WTC11 (cell line): ENCODE measurements around the gene RGS5. TPM values are rescaled to one million over a fixed set of nuclear protein-coding genes. Genes with fewer than 3 reads are reported as not detected.

Source experiments
- ATAC-seq: fragments of 200-7000 bp; cut with Tn5 transposase; 2 replicates; pipeline ENCODE4 v1.10.0; 2021; ENCODE audit warnings: mild to moderate bottlenecking, moderate library complexity
- CTCF ChIA-PET: fragments of 300-600 bp; sonication (Branson Sonifier 250); formaldehyde crosslinking; loops from one replicate; lab custom pipeline; 2021; ENCODE audit warnings: antibody characterized with exemption; lab: Charles Lee
- POLR2A ChIA-PET: fragments of 350-600 bp; sonication (Branson Sonifier 250); formaldehyde crosslinking; loops from one replicate; lab custom pipeline; 2021; ENCODE audit warnings: antibody characterized with exemption; lab: Charles Lee
- DNase-seq: peaks from one replicate; pipeline ENCODE4 v3.0.0; 2021; ENCODE audit warnings: low spot score
- H3K27ac Mint-ChIP-seq: 2 replicates; pipeline ENCODE4 v1.8.0; 2021; ENCODE audit warnings: mixed read lengths
- H3K27me3 Mint-ChIP-seq: 2 replicates; pipeline ENCODE4 v1.8.0; 2021; ENCODE audit warnings: low read depth, mild to moderate bottlenecking, moderate library complexity, mixed read lengths
- H3K36me3 Mint-ChIP-seq: 2 replicates; pipeline ENCODE4 v1.8.0; 2021; ENCODE audit warnings: mixed read lengths
- H3K4me1 Mint-ChIP-seq: 2 replicates; pipeline ENCODE4 v1.8.0; 2022; ENCODE audit warnings: mixed read lengths
- H3K4me3 Mint-ChIP-seq: 2 replicates; pipeline ENCODE4 v1.8.0; 2021; ENCODE audit warnings: mild to moderate bottlenecking, moderate library complexity, mixed read lengths
- H3K9me3 Mint-ChIP-seq: 2 replicates; pipeline ENCODE4 v1.8.0; 2021; ENCODE audit warnings: mixed read lengths
- ELF4 ChIP-seq: sonication (generic); formaldehyde crosslinking; IDR thresholded peaks from 2 replicates; pipeline ENCODE4 v1.8.1; 2022; ENCODE audit warnings: low read depth, mild to moderate bottlenecking, moderate library complexity, missing genetic modification reagents
- FOXJ3 ChIP-seq: sonication (generic); formaldehyde crosslinking; IDR thresholded peaks from 2 replicates; pipeline ENCODE4 v1.9.0; 2021; ENCODE audit warnings: missing genetic modification reagents, mild to moderate bottlenecking, borderline replicate concordance
- FOXK1 ChIP-seq: sonication (generic); formaldehyde crosslinking; IDR thresholded peaks from 2 replicates; pipeline ENCODE4 v1.8.0; 2022; ENCODE audit warnings: mild to moderate bottlenecking, moderate library complexity, missing genetic modification reagents
- FOXP1 ChIP-seq: sonication (generic); formaldehyde crosslinking; IDR thresholded peaks from 2 replicates; pipeline ENCODE4 v1.8.0; 2022; ENCODE audit warnings: missing genetic modification reagents, mild to moderate bottlenecking, moderate library complexity, borderline replicate concordance
- NR3C1 ChIP-seq: sonication (generic); formaldehyde crosslinking; conservative IDR thresholded peaks from 2 replicates; pipeline ENCODE4 v1.8.1; 2023; ENCODE audit warnings: low read depth, mild to moderate bottlenecking, missing genetic modification reagents
- OVOL2 ChIP-seq: fragments of 250-450 bp; sonication (Bioruptor Pico); IDR thresholded peaks from 2 replicates; pipeline ENCODE4 v1.9.0; 2021; ENCODE audit warnings: mild to moderate bottlenecking, borderline replicate concordance
- RELA ChIP-seq: sonication (generic); formaldehyde crosslinking; IDR thresholded peaks from 2 replicates; pipeline ENCODE4 v1.8.1; 2022; ENCODE audit warnings: missing genetic modification reagents, mild to moderate bottlenecking, borderline replicate concordance
- ZNF232 ChIP-seq: sonication (generic); formaldehyde crosslinking; IDR thresholded peaks from 2 replicates; pipeline ENCODE4 v1.8.0; 2022; ENCODE audit warnings: mild to moderate bottlenecking, missing genetic modification reagents
- total RNA-seq: library from RNA; stranded (reverse); gene quantifications from 3 replicates; pipeline ENCODE4 v1.2.3, GENCODE V29; 2021
- TF ChIP-seq, protein P1 (sequence below): sonication (generic); formaldehyde crosslinking; IDR thresholded peaks from 2 replicates; pipeline ENCODE4 v1.8.1; 2023; ENCODE audit warnings: mild to moderate bottlenecking, missing genetic modification reagents, moderate library complexity
- TF ChIP-seq, protein P2 (sequence below): sonication (generic); formaldehyde crosslinking; conservative IDR thresholded peaks from 2 replicates; pipeline ENCODE4 v1.8.1; 2023; ENCODE audit warnings: mild to moderate bottlenecking, low read depth, missing genetic modification reagents, moderate library complexity
- TF ChIP-seq, protein P3 (sequence below): sonication (generic); formaldehyde crosslinking; IDR thresholded peaks from 2 replicates; pipeline ENCODE4 v1.8.1; 2022; ENCODE audit warnings: low read depth, mild to moderate bottlenecking, moderate library complexity, missing genetic modification reagents, borderline replicate concordance
- TF ChIP-seq, protein P4 (sequence below): fragments of 250-450 bp; sonication (Bioruptor Pico); IDR thresholded peaks from 2 replicates; pipeline ENCODE4 v2.1.2; 2022; ENCODE audit warnings: mild to moderate bottlenecking, moderate library complexity
- TF ChIP-seq, protein P5 (sequence below): sonication (generic); formaldehyde crosslinking; IDR thresholded peaks from 2 replicates; pipeline ENCODE4 v1.8.0; 2023; ENCODE audit warnings: mild to moderate bottlenecking, missing genetic modification reagents
- TF ChIP-seq, protein P6 (sequence below): fragments of 250-450 bp; sonication (Bioruptor Pico); IDR thresholded peaks from 2 replicates; pipeline ENCODE4 v1.9.0; 2021; ENCODE audit warnings: mild to moderate bottlenecking, borderline replicate concordance

The RGS5 gene
- total RNA-seq, 1 experiment from 2014 or later, result 23.6 TPM

DNA sequence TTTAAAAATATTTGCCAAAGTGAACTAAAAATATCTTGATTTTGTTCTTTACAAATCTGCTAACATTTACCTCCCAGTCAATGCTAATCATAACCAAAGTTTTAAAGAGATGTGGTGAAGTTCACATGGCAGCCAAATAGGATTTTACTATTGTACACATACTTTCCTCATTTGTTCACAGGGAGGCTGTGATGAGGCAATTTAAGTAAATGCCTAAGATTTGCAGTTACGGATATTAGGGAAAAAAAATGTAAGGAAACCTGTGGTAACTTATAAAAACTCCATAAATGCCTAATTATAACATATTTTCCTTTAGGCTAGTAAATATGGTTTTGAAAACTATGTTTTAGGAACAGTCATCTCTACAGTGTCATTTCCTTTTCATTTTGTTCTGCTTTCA lies 32.4 kb downstream of the RGS5 start:
- Mint-ChIP-seq H3K4me3 (no peak overlapping the region), H3K27me3 (no peaks in the 10 kb centered on the region), H3K36me3 (no peaks in the 10 kb centered on the region; the same call in 1 of the 2 replicates), H3K9me3 (no peaks in the 10 kb centered on the region), H3K4me1 (peaks cover 52% of the 10 kb centered on the region), H3K27ac (no peak overlapping the region)
- no peak for TF ChIP-seq NR3C1 (CRISPR knock-in tag)
- TF ChIP-seq, protein P1, sequence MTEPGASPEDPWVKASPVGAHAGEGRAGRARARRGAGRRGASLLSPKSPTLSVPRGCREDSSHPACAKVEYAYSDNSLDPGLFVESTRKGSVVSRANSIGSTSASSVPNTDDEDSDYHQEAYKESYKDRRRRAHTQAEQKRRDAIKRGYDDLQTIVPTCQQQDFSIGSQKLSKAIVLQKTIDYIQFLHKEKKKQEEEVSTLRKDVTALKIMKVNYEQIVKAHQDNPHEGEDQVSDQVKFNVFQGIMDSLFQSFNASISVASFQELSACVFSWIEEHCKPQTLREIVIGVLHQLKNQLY (CRISPR knock-in tag), result no peak
- TF ChIP-seq, protein P2, sequence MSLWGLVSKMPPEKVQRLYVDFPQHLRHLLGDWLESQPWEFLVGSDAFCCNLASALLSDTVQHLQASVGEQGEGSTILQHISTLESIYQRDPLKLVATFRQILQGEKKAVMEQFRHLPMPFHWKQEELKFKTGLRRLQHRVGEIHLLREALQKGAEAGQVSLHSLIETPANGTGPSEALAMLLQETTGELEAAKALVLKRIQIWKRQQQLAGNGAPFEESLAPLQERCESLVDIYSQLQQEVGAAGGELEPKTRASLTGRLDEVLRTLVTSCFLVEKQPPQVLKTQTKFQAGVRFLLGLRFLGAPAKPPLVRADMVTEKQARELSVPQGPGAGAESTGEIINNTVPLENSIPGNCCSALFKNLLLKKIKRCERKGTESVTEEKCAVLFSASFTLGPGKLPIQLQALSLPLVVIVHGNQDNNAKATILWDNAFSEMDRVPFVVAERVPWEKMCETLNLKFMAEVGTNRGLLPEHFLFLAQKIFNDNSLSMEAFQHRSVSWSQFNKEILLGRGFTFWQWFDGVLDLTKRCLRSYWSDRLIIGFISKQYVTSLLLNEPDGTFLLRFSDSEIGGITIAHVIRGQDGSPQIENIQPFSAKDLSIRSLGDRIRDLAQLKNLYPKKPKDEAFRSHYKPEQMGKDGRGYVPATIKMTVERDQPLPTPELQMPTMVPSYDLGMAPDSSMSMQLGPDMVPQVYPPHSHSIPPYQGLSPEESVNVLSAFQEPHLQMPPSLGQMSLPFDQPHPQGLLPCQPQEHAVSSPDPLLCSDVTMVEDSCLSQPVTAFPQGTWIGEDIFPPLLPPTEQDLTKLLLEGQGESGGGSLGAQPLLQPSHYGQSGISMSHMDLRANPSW (CRISPR knock-in tag), result no peak
- no peak for TF ChIP-seq OVOL2 (CRISPR knock-in tag)
- TF ChIP-seq FOXJ3 (CRISPR knock-in tag), result no peak
- TF ChIP-seq ZNF232 (CRISPR knock-in tag), result no peak
- TF ChIP-seq, protein P3, sequence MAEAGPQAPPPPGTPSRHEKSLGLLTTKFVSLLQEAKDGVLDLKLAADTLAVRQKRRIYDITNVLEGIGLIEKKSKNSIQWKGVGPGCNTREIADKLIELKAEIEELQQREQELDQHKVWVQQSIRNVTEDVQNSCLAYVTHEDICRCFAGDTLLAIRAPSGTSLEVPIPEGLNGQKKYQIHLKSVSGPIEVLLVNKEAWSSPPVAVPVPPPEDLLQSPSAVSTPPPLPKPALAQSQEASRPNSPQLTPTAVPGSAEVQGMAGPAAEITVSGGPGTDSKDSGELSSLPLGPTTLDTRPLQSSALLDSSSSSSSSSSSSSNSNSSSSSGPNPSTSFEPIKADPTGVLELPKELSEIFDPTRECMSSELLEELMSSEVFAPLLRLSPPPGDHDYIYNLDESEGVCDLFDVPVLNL (CRISPR knock-in tag), result no peak
- TF ChIP-seq, protein P4, sequence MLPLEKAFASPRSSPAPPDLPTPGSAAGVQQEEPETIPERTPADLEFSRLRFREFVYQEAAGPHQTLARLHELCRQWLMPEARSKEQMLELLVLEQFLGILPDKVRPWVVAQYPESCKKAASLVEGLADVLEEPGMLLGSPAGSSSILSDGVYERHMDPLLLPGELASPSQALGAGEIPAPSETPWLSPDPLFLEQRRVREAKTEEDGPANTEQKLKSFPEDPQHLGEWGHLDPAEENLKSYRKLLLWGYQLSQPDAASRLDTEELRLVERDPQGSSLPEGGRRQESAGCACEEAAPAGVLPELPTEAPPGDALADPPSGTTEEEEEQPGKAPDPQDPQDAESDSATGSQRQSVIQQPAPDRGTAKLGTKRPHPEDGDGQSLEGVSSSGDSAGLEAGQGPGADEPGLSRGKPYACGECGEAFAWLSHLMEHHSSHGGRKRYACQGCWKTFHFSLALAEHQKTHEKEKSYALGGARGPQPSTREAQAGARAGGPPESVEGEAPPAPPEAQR, result no peak
- TF ChIP-seq, protein P5, sequence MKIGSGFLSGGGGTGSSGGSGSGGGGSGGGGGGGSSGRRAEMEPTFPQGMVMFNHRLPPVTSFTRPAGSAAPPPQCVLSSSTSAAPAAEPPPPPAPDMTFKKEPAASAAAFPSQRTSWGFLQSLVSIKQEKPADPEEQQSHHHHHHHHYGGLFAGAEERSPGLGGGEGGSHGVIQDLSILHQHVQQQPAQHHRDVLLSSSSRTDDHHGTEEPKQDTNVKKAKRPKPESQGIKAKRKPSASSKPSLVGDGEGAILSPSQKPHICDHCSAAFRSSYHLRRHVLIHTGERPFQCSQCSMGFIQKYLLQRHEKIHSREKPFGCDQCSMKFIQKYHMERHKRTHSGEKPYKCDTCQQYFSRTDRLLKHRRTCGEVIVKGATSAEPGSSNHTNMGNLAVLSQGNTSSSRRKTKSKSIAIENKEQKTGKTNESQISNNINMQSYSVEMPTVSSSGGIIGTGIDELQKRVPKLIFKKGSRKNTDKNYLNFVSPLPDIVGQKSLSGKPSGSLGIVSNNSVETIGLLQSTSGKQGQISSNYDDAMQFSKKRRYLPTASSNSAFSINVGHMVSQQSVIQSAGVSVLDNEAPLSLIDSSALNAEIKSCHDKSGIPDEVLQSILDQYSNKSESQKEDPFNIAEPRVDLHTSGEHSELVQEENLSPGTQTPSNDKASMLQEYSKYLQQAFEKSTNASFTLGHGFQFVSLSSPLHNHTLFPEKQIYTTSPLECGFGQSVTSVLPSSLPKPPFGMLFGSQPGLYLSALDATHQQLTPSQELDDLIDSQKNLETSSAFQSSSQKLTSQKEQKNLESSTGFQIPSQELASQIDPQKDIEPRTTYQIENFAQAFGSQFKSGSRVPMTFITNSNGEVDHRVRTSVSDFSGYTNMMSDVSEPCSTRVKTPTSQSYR (CRISPR knock-in tag), result no peak
- TF ChIP-seq ELF4 (CRISPR knock-in tag), result no peak
- TF ChIP-seq, protein P6, sequence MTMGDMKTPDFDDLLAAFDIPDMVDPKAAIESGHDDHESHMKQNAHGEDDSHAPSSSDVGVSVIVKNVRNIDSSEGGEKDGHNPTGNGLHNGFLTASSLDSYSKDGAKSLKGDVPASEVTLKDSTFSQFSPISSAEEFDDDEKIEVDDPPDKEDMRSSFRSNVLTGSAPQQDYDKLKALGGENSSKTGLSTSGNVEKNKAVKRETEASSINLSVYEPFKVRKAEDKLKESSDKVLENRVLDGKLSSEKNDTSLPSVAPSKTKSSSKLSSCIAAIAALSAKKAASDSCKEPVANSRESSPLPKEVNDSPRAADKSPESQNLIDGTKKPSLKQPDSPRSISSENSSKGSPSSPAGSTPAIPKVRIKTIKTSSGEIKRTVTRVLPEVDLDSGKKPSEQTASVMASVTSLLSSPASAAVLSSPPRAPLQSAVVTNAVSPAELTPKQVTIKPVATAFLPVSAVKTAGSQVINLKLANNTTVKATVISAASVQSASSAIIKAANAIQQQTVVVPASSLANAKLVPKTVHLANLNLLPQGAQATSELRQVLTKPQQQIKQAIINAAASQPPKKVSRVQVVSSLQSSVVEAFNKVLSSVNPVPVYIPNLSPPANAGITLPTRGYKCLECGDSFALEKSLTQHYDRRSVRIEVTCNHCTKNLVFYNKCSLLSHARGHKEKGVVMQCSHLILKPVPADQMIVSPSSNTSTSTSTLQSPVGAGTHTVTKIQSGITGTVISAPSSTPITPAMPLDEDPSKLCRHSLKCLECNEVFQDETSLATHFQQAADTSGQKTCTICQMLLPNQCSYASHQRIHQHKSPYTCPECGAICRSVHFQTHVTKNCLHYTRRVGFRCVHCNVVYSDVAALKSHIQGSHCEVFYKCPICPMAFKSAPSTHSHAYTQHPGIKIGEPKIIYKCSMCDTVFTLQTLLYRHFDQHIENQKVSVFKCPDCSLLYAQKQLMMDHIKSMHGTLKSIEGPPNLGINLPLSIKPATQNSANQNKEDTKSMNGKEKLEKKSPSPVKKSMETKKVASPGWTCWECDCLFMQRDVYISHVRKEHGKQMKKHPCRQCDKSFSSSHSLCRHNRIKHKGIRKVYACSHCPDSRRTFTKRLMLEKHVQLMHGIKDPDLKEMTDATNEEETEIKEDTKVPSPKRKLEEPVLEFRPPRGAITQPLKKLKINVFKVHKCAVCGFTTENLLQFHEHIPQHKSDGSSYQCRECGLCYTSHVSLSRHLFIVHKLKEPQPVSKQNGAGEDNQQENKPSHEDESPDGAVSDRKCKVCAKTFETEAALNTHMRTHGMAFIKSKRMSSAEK (CRISPR knock-in tag), result no peak
- TF ChIP-seq RELA (CRISPR knock-in tag), result no peak
- no peak for TF ChIP-seq FOXK1
- no peak for TF ChIP-seq FOXP1 (CRISPR knock-in tag)
- ChIA-PET POLR2A (no interaction called here), CTCF (no interaction called here)
- ATAC-seq (no peak), DNase-seq (no peak)
